B cell (primary cell): Measurements from ENCODE around the gene VTI1A. TPM values are rescaled to one million over a fixed set of nuclear protein-coding genes. Genes with fewer than 3 reads are reported as not detected.

ENCODE experiments used
- ATAC-seq: fragments of 200-7000 bp; cut with Tn5 transposase; one replicate; pipeline ENCODE4 v1.10.0; 2021; ENCODE audit warnings: low read depth, mild to moderate bottlenecking, moderate number of reproducible peaks, moderate library complexity
- CTCF ChIA-PET: fragments of 350-600 bp; sonication (Branson Sonifier 250); formaldehyde crosslinking; loops from one replicate; lab custom pipeline; 2021; ENCODE audit warnings: antibody characterized with exemption, inconsistent platforms; lab: Charles Lee
- POLR2A ChIA-PET: fragments of 350-600 bp; sonication (Branson Sonifier 250); formaldehyde crosslinking; loops from one replicate; lab custom pipeline; 2021; ENCODE audit warnings: antibody characterized with exemption; lab: Charles Lee
- DNase-seq: peaks from one replicate; pipeline ENCODE4 v3.0.0; 2013
- H2AFZ ChIP-seq: 2 replicates; pipeline ENCODE4 v1.6.1; 2012; ENCODE audit warnings: mild to moderate bottlenecking, low read depth, low read length; ENCODE audit not compliant: insufficient read depth, poor library complexity, severe bottlenecking
- H3K27ac ChIP-seq, 2 donors: 1 replicate in 1 of 2; 2 replicates in 1 of 2; pipeline ENCODE4 v1.5.1; 2012 to 2013; ENCODE audit warnings: low read length in 2 of 2, mild to moderate bottlenecking in 2 of 2, moderate library complexity in 1 of 2
- H3K27me3 ChIP-seq, 4 experiments: fragments of 200-600 bp in 1 of 4; sonication (generic) in 1 of 4; replicated peaks in 1 of 4; 1 replicate in 2 of 4; 2 replicates in 2 of 4; pipeline versions ENCODE4 v1.6.1 to v1.7.0; 2013 to 2016; ENCODE audit warnings: low read length in 3 of 4, mild to moderate bottlenecking in 2 of 4, mixed read lengths in 1 of 4, moderate library complexity in 1 of 4; ENCODE audit not compliant: insufficient read depth in 4 of 4, control insufficient read depth in 3 of 4; ENCODE audit errors: control extremely low read depth in 1 of 4
- H3K36me3 ChIP-seq, 2 experiments: replicated peaks in 1 of 2; 1 replicate in 1 of 2; 2 replicates in 1 of 2; pipeline versions ENCODE4 v1.6.1 to v1.7.1; 2013; ENCODE audit warnings: low read length in 1 of 2; ENCODE audit not compliant: insufficient read depth in 2 of 2, control insufficient read depth in 1 of 2; ENCODE audit errors: control extremely low read depth in 1 of 2, extremely low read depth in 1 of 2
- H3K4me1 ChIP-seq, 2 donors: fragments of 200-600 bp in 1 of 2; sonication (generic) in 1 of 2; 1 replicate in 1 of 2; 2 replicates in 1 of 2; pipeline versions ENCODE4 v1.5.1 to v1.6.1; 2013 to 2017; ENCODE audit warnings: low read length in 2 of 2; ENCODE audit not compliant: control insufficient read depth in 2 of 2, insufficient read depth in 2 of 2
- H3K4me2 ChIP-seq: replicated peaks from 2 replicates; pipeline ENCODE3; 2012; ENCODE audit warnings: mild to moderate bottlenecking, low read depth, low read length; ENCODE audit not compliant: poor library complexity, severe bottlenecking
- H3K4me3 ChIP-seq, 5 experiments: fragments of 200-600 bp in 1 of 5; sonication (generic) in 1 of 5; 1 replicate in 3 of 5; 2 replicates in 2 of 5; pipeline versions ENCODE4 v1.5.1 to v1.7.0; 2011 to 2016; ENCODE audit warnings: low read length in 4 of 5, mild to moderate bottlenecking in 4 of 5, low read depth in 2 of 5, control low read depth in 1 of 5, moderate library complexity in 1 of 5; ENCODE audit not compliant: insufficient read depth in 1 of 5; ENCODE audit errors: control extremely low read depth in 1 of 5, extremely low read depth in 1 of 5
- H3K79me2 ChIP-seq: fragments of 200-600 bp; sonication (generic); one replicate; pipeline ENCODE4 v1.6.0; 2016; ENCODE audit warnings: low read length; ENCODE audit not compliant: control insufficient read depth, insufficient read depth
- H3K9ac ChIP-seq: fragments of 200-600 bp; sonication (generic); 2 replicates; pipeline ENCODE4 v1.6.1; 2017; ENCODE audit warnings: mild to moderate bottlenecking, low read length, moderate library complexity
- H3K9me3 ChIP-seq, 3 donors: one replicate each; pipeline versions ENCODE4 v1.6.1 to v1.7.1; 2013; ENCODE audit warnings: low read length in 2 of 3; ENCODE audit not compliant: control insufficient read depth in 2 of 3, insufficient read depth in 1 of 3; ENCODE audit errors: control extremely low read depth in 1 of 3
- H4K20me1 ChIP-seq: 2 replicates; pipeline ENCODE4 v1.6.0; 2012; ENCODE audit warnings: mild to moderate bottlenecking, low read length; ENCODE audit not compliant: insufficient read depth, control insufficient read depth, poor library complexity, severe bottlenecking
- H3K27ac Mint-ChIP-seq: one replicate; pipeline ENCODE4 v1.8.0; 2021; ENCODE audit warnings: mixed read lengths
- H3K27me3 Mint-ChIP-seq: one replicate; pipeline ENCODE4 v1.8.0; 2021; ENCODE audit warnings: mixed read lengths
- H3K4me1 Mint-ChIP-seq: one replicate; pipeline ENCODE4 v1.8.0; 2021; ENCODE audit warnings: mixed read lengths
- H3K4me3 Mint-ChIP-seq: one replicate; pipeline ENCODE4 v1.8.0; 2021; ENCODE audit warnings: mixed read lengths
- H3K9me3 Mint-ChIP-seq: one replicate; pipeline ENCODE4 v1.8.0; 2022; ENCODE audit warnings: mixed read lengths; ENCODE audit not compliant: insufficient read depth
- EZH2 ChIP-seq: IDR thresholded peaks from 2 replicates; pipeline ENCODE4 v1.6.1; 2012; ENCODE audit warnings: borderline replicate concordance, low read depth, mild to moderate bottlenecking, moderate library complexity, low read length; ENCODE audit not compliant: insufficient read depth, poor library complexity, severe bottlenecking
- WGBS: methylation state at CpG from one replicate; pipeline ENCODE4 v1.1.5; 2013; ENCODE audit warnings: missing lambda C conversion rate; ENCODE audit not compliant: insufficient coverage; 5-methylcytosine and 5-hydroxymethylcytosine counted together
- intact Hi-C: fragments of 100-400 bp; cut with micrococcal nuclease; formaldehyde crosslinking; loops from one replicate; pipeline ENCODE4 v1.10.0; 2022
- polyA plus RNA-seq: library from polyadenylated mRNA; depleted of rRNA; stranded (reverse); fragments of >200 nt; gene quantifications from 2 replicates; pipeline ENCODE4 v1.2.3, GENCODE V29; 2012
- total RNA-seq, 2 donors: library from RNA; stranded (reverse); fragments of 120-200 nt in 1 of 2; gene quantifications; 1 replicate in 1 of 2; 2 replicates in 1 of 2; pipeline versions ENCODE4 v1.2.3 to v1.2.4, GENCODE V29; 2013 to 2022
- TF ChIP-seq, protein P1 (sequence below): fragments of 200-600 bp; IDR thresholded peaks from one replicate; pipeline ENCODE4 v1.8.0; 2022; ENCODE audit warnings: antibody characterized with exemption, mild to moderate bottlenecking

Gene VTI1A
- total and polyA plus RNA-seq, 2 donors (not counting 1 experiment from before 2014, with no cell fraction given), result 20.0 to 84.1 TPM

DNA sequence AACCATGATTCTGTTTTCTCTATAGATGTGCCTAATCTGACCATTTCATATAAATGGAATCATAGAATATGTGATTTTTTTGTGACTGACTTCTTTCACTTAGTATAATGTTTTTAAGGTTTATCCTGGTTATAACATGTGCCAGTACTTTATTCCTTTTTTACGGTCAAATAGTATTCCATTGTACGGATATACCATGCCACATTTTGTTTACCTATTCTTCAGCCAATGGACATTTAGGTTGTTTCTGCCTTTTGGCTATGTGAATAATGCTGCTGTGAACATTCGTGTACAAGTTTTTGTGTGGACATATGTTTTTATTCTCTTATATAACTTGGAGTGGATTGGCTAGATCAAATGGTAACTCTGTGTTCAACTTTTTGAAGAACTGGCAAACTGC is 324.7 kb downstream of the VTI1A start:
- Histone ChIP-seq H3K4me3 (no peak overlapping the region), H4K20me1 (no peaks in the 10 kb centered on the region), H3K27me3 (no peaks in the 10 kb centered on the region), H3K27ac (no peak overlapping the region), H2AFZ (no peak overlapping the region), H3K79me2 (no peaks in the 10 kb centered on the region), H3K36me3 (no peaks in the 10 kb centered on the region), H3K9ac (no peak overlapping the region), H3K9me3 (no peaks in the 10 kb centered on the region), H3K4me1 (no peaks in the 10 kb centered on the region), H3K4me2 (no peak overlapping the region)
- POLR2A ChIA-PET, result no interaction called here
- intact Hi-C loops, result loop anchor here (5.0 kb wide), 1 partner anchor 1449 kb away; no protein-coding TSS in a partner anchor
- CTCF ChIA-PET, result no interaction called here
- Mint-ChIP-seq H3K9me3 (no peaks in the 10 kb centered on the region), H3K4me3 (no peak overlapping the region), H3K4me1 (no peaks in the 10 kb centered on the region), H3K27ac (no peak overlapping the region), H3K27me3 (no peaks in the 10 kb centered on the region)
- WGBS, result no CpG with 5 or more reads among the region's 3 CpGs
- no peak for TF ChIP-seq EZH2
- TF ChIP-seq, protein P1, sequence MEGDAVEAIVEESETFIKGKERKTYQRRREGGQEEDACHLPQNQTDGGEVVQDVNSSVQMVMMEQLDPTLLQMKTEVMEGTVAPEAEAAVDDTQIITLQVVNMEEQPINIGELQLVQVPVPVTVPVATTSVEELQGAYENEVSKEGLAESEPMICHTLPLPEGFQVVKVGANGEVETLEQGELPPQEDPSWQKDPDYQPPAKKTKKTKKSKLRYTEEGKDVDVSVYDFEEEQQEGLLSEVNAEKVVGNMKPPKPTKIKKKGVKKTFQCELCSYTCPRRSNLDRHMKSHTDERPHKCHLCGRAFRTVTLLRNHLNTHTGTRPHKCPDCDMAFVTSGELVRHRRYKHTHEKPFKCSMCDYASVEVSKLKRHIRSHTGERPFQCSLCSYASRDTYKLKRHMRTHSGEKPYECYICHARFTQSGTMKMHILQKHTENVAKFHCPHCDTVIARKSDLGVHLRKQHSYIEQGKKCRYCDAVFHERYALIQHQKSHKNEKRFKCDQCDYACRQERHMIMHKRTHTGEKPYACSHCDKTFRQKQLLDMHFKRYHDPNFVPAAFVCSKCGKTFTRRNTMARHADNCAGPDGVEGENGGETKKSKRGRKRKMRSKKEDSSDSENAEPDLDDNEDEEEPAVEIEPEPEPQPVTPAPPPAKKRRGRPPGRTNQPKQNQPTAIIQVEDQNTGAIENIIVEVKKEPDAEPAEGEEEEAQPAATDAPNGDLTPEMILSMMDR, result no peak
- no peak for DNase-seq
- no peak for ATAC-seq

DNA sequence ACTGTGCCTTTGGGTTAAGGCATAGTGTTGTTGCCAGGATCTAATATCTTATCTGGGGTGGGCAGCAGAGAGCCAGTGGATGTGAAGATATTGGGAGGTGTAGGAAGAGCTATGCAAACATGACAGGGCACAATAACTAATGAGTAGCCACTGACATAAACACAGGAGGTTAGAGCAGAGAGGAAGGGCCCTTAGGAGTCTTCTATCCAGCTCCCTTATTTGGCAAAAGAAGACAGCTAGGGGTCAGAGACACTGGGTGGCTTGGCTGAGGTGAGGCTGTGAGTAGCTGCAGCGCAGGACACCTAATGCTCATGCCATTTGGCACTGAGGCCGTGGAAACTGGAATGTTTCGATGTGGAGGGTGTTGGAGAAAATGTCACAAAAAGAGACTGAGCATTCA is 326.8 kb downstream of the VTI1A start:
- Mint-ChIP-seq H3K27ac (no peak overlapping the region), H3K4me3 (no peak overlapping the region), H3K4me1 (no peaks in the 10 kb centered on the region), H3K27me3 (no peaks in the 10 kb centered on the region), H3K9me3 (no peaks in the 10 kb centered on the region)
- no peaks in the 10 kb centered on the region for H3K36me3 ChIP-seq
- no peak overlapping the region for H3K4me3 ChIP-seq
- no peak for ATAC-seq
- H3K9ac ChIP-seq, result no peak overlapping the region
- no peak overlapping the region for H3K4me2 ChIP-seq
- intact Hi-C loops, result loop anchor here (5.0 kb wide), 1 partner anchor 1451 kb away; no protein-coding TSS in a partner anchor
- no peaks in the 10 kb centered on the region for H3K27me3 ChIP-seq
- POLR2A ChIA-PET, result no interaction called here
- H2AFZ ChIP-seq, result no peak overlapping the region
- no peaks in the 10 kb centered on the region for H3K4me1 ChIP-seq
- no peak for DNase-seq
- TF ChIP-seq, protein P1, result no peak
- TF ChIP-seq EZH2, result no peak
- CTCF ChIA-PET, result no interaction called here
- no peaks in the 10 kb centered on the region for H3K9me3 ChIP-seq
- H4K20me1 ChIP-seq, result no peaks in the 10 kb centered on the region
- WGBS, result 100% methylated on average over 3 of the region's 3 CpGs
- H3K27ac ChIP-seq, result no peak overlapping the region
- H3K79me2 ChIP-seq, result no peaks in the 10 kb centered on the region
